Ishikawa (cell line): Measurements from ENCODE around the gene ALX4.

Source experiments
- CEBPB ChIP-seq: IDR thresholded peaks from 2 replicates; pipeline ENCODE4 v1.6.1; 2012
- CREB1 ChIP-seq: IDR thresholded peaks from 2 replicates; pipeline ENCODE4 v1.6.1; 2012; ENCODE audit warnings: low read depth
- EGR1 ChIP-seq: IDR thresholded peaks from 2 replicates; pipeline ENCODE4 v1.6.1; 2012
- EP300 ChIP-seq: IDR thresholded peaks from 2 replicates; pipeline ENCODE4 v1.6.1; 2012; ENCODE audit warnings: borderline replicate concordance
- FOXM1 ChIP-seq: IDR thresholded peaks from 2 replicates; pipeline ENCODE4 v1.6.1; 2012; ENCODE audit warnings: low read depth, borderline replicate concordance
- NFIC ChIP-seq: IDR thresholded peaks from 2 replicates; pipeline ENCODE4 v1.6.1; 2012
- RAD21 ChIP-seq: IDR thresholded peaks from 2 replicates; pipeline ENCODE4 v1.6.1; 2012; ENCODE audit warnings: low read depth
- TAF1 ChIP-seq: IDR thresholded peaks from 2 replicates; pipeline ENCODE4 v1.6.1; 2012; ENCODE audit warnings: low read depth, mild to moderate bottlenecking
- TCF12 ChIP-seq: IDR thresholded peaks from 2 replicates; pipeline ENCODE4 v1.6.1; 2012; ENCODE audit warnings: low read depth
- TEAD4 ChIP-seq: IDR thresholded peaks from 2 replicates; pipeline ENCODE4 v1.6.1; 2012
- YY1 ChIP-seq: IDR thresholded peaks from 2 replicates; pipeline ENCODE4 v1.6.1; 2012; ENCODE audit warnings: low read depth
- ZBTB7A ChIP-seq: IDR thresholded peaks from 2 replicates; pipeline ENCODE4 v1.6.1; 2012; ENCODE audit warnings: low read depth
- TF ChIP-seq, protein P1 (sequence below): IDR thresholded peaks from 2 replicates; pipeline ENCODE4 v1.6.1; 2012
- TF ChIP-seq, protein P2 (sequence below): IDR thresholded peaks from 2 replicates; pipeline ENCODE4 v1.6.1; 2012; ENCODE audit warnings: low read depth, mild to moderate bottlenecking
- TF ChIP-seq, protein P3 (sequence below): IDR thresholded peaks from 2 replicates; pipeline ENCODE4 v1.6.1; 2012

Gene ALX4

DNA sequence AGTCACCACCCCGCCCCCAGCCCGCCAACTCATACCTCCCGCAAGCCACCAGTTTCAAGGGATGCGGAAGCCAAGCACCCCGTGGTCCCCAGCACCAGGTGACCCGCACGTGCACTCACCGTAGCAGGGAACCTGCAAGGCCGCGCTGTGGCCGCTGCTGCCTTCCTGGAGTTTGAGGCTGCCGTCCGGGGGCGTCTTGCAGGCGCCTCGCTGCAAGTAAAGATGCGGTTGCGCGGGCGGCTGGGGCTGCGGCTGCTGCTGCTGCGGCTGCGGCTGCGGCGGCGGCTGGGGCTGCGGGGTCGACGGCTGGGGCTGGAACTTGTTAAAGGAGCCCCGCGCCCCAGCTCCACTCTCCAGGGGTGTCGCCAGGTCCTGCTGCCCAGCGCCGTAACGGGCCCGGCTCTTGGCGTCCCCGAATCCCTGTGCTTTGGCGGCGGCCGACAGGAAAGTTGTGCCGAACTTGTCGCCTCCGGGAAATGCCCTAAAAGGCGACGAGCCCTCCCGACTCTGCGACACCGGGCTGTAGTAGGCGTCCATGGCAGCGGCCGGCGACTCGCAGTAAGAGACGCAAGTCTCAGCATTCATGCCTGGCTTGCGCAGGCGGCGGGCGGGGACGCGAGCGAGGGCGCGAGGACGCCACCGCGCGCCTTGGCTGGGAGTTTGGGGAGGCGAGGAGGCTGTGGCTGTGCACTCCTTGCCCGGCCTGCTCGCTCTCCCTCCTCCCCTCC, at the start of gene ALX4:
Gene ALX4, minus strand, starts transcription at position 662 of the 728 bp plus-strand sequence. Its CDS starts 77 bp downstream, at position 585.
- TF ChIP-seq TEAD4: no peak
- TF ChIP-seq, protein P1, sequence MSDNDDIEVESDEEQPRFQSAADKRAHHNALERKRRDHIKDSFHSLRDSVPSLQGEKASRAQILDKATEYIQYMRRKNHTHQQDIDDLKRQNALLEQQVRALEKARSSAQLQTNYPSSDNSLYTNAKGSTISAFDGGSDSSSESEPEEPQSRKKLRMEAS: peak; percentile 89

DNA sequence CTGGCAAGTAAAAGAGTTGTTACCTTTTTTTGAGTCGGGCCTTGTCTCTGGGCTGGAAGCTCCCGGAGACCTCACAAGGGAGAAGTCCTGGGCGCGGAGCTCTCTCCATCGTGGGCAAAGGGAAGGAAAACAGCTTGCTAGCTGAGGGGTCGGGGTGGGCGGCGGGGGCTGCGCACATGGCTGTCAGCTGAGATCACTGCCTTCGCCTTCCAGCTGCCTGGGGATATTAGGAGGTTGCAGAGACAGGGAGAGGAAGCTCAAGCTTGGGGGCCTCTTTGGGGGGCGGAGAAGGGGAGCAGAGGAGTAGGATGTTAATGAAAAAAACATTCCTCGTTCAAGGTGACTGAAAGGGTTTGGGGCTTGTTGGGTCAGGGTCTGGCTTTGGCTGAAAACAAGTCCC, 49.2 kb upstream of the ALX4 start:
- TF ChIP-seq RAD21 (no peak), CEBPB (no peak), ZBTB7A (no peak), EGR1 (no peak), YY1 (no peak), FOXM1 (no peak), TEAD4 (no peak), TAF1 (no peak), CREB1 (no peak)
- TF ChIP-seq, protein P2, sequence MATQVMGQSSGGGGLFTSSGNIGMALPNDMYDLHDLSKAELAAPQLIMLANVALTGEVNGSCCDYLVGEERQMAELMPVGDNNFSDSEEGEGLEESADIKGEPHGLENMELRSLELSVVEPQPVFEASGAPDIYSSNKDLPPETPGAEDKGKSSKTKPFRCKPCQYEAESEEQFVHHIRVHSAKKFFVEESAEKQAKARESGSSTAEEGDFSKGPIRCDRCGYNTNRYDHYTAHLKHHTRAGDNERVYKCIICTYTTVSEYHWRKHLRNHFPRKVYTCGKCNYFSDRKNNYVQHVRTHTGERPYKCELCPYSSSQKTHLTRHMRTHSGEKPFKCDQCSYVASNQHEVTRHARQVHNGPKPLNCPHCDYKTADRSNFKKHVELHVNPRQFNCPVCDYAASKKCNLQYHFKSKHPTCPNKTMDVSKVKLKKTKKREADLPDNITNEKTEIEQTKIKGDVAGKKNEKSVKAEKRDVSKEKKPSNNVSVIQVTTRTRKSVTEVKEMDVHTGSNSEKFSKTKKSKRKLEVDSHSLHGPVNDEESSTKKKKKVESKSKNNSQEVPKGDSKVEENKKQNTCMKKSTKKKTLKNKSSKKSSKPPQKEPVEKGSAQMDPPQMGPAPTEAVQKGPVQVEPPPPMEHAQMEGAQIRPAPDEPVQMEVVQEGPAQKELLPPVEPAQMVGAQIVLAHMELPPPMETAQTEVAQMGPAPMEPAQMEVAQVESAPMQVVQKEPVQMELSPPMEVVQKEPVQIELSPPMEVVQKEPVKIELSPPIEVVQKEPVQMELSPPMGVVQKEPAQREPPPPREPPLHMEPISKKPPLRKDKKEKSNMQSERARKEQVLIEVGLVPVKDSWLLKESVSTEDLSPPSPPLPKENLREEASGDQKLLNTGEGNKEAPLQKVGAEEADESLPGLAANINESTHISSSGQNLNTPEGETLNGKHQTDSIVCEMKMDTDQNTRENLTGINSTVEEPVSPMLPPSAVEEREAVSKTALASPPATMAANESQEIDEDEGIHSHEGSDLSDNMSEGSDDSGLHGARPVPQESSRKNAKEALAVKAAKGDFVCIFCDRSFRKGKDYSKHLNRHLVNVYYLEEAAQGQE: no peak

DNA sequence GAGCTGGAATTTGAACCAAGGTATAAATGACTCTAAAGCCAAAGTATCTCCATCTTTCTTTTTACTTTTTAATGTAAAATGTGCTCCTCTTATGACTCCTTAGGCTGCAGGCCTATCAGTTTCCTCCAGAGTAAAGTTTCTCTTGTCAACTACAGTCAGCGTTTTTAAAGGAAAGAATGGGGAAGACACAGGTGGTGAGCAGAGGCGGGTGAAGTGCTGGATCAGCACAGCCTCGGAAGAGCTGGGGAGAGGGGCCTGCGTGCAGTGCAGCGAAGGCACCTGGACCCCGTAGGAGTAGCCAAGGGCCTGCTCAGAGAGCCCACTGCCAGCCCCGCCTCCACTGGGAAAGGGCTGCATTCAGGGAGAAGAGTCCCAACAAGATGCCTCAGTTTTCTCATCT, 48.8 kb upstream of the ALX4 start:
- TF ChIP-seq, protein P2: no peak
- no peak for TF ChIP-seq CREB1
- TF ChIP-seq CEBPB: no peak

DNA sequence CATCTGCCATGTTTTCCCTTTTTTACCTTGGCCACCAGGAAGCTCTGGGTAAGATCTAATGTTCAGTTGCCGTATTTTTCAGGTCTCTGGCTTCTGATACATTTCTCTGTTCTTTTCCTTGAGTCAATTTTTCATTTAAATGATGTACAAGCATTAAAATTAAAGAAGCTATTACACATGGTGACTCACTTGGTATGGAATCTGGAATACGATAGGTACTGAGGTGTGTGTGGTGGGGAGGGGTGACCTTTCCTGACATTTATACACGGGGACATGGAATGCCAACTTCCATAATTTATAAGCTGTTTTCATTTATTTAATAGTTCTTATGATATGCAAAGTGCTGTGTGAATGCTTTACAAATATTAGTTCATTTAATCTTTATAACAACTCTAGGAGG, 47.8 kb upstream of the ALX4 start:
- TF ChIP-seq EGR1 (no peak), RAD21 (no peak), CEBPB (no peak), CREB1 (no peak), YY1 (no peak), TCF12 (no peak)
- TF ChIP-seq, protein P3, sequence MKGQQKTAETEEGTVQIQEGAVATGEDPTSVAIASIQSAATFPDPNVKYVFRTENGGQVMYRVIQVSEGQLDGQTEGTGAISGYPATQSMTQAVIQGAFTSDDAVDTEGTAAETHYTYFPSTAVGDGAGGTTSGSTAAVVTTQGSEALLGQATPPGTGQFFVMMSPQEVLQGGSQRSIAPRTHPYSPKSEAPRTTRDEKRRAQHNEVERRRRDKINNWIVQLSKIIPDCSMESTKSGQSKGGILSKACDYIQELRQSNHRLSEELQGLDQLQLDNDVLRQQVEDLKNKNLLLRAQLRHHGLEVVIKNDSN: no peak

DNA sequence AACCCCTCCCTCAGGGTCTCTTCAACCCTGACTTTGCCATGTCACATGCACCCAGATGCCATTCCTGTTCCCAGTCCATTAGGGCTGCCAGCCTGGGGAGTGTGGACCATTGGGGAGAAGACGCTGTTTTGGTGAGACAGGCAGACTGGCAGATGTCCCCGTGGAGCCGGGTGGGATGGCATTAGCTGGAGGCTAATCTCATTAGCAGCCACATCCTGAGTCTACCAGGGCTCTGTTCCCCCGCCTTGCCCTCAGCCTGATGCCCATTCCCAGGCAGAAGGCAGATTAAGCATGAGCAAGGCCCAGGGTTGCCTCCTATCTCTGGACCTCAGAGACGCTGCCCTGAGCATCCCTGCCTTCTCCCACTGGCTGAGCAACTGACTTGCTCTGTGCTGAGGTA, 46.4 kb upstream of the ALX4 start:
- no peak for TF ChIP-seq RAD21
- TF ChIP-seq FOXM1: no peak
- no peak for TF ChIP-seq TCF12
- TF ChIP-seq TAF1: no peak
- no peak for TF ChIP-seq ZBTB7A
- no peak for TF ChIP-seq EGR1
- no peak for TF ChIP-seq TEAD4
- TF ChIP-seq, protein P1: no peak
- no peak for TF ChIP-seq NFIC
- TF ChIP-seq, protein P3: no peak
- TF ChIP-seq CREB1: no peak
- no peak for TF ChIP-seq EP300
- TF ChIP-seq YY1: no peak

DNA sequence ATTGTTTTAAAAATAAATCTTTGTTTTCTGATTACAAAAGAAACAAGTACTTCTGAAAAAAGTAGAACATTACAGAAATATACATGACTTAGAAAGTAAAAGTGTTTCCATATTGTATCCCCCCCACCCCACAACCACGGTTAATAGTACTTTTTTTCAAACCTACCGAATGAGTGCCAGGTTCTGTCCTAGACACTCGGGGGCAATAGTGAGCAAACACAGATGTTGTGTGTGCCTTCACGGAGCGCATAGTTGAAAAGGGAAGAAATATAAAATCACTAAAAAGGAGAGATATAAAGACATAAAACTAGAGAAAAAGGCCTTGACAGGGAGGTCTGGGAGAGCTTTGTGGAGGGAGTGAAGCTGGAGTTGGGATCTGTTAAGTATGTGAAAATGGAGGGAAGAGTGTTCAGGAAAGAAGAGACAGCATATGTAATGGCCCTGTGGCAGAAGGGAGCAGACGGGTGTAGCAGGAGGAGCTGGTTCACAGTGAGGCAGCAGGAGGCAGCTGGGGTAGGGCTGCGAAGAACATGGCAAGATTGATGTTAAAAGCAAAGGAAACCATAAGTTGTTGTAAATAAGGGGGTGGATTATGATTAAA, 42.1 kb upstream of the ALX4 start:
- no peak for TF ChIP-seq ZBTB7A
- peak; percentile 50 for TF ChIP-seq RAD21

DNA sequence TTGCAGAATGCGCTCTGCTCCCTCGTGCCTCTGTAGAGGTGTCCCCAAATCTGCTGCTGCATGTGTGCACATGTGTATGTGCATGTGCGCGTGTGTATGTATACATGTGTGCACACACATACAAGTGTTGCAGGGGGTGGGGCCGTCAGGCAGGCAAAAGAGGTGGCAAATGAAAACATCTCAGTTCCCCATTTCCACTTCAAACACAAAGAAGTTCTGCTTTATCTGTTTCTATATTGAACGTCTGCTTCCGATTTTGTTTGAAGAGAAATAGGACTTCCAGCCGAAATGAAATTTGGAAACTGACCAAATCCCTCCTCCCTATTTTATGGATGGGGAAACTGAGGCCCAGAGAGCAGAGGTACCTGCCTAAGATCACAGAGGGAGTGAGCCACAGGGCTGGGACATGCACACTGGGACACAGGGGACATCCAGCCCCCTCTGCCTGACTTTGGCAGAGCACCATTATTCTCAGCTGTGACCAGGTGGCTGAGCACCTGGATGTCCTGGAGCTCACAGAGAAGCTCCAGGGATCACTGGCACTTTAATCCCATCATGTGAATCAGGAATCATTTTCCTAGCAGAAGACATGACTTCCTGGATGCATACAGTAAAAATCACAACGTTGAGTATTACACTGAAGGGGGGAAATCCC, 41.2 kb upstream of the ALX4 start:
- TF ChIP-seq ZBTB7A: no peak
- TF ChIP-seq, protein P3: no peak
- TF ChIP-seq YY1: no peak
- TF ChIP-seq, protein P1: no peak
- no peak for TF ChIP-seq TCF12
- no peak for TF ChIP-seq TAF1
- TF ChIP-seq FOXM1: no peak
- no peak for TF ChIP-seq CEBPB
- no peak for TF ChIP-seq NFIC
